GM23338 (cell line): Measurements from ENCODE around the gene OSBPL6. TPM values are rescaled to one million over a fixed set of nuclear protein-coding genes. Genes with fewer than 3 reads are reported as not detected.
"Not testable (repeated sequence)": the region's sequence is repeated elsewhere in the genome, so short reads cannot be mapped to it uniquely, and the experiment has no call there.

Source experiments
- ATAC-seq: fragments of 200-7000 bp; cut with Tn5 transposase; 3 replicates; pipeline ENCODE4 v1.9.1; 2020
- DNase-seq: peaks from one replicate; pipeline ENCODE4 v3.0.0-alpha.2; 2015; ENCODE audit warnings: low spot score
- H2AFZ ChIP-seq: fragments of 200-600 bp; sonication (generic); 2 replicates; pipeline ENCODE4 v1.8.0; 2016; ENCODE audit warnings: antibody characterized with exemption, mild to moderate bottlenecking, moderate library complexity
- H3F3A ChIP-seq: fragments of 200-600 bp; sonication (generic); replicated peaks from 2 replicates; pipeline ENCODE4 v1.8.0; 2017; ENCODE audit warnings: antibody characterized with exemption, mixed run types, low read depth
- H3K27ac ChIP-seq: fragments of 200-600 bp; sonication (generic); 2 replicates; pipeline ENCODE4 v1.6.1; 2016; ENCODE audit warnings: low read depth
- H3K27me3 ChIP-seq: fragments of 200-600 bp; sonication (generic); 2 replicates; pipeline ENCODE4 v1.8.0; 2016; ENCODE audit warnings: mild to moderate bottlenecking, mixed run types, moderate library complexity; ENCODE audit not compliant: insufficient read depth
- H3K36me3 ChIP-seq: fragments of 200-600 bp; sonication (generic); 2 replicates; pipeline ENCODE4 v1.8.0; 2016; ENCODE audit warnings: mild to moderate bottlenecking; ENCODE audit not compliant: insufficient read depth
- H3K4me1 ChIP-seq: fragments of 200-600 bp; sonication (generic); 2 replicates; pipeline ENCODE4 v1.8.0; 2016; ENCODE audit warnings: mild to moderate bottlenecking, moderate library complexity; ENCODE audit not compliant: insufficient read depth
- H3K4me2 ChIP-seq: fragments of 200-600 bp; sonication (generic); 2 replicates; pipeline ENCODE4 v1.7.1; 2017; ENCODE audit warnings: mixed run types
- H3K4me3 ChIP-seq: fragments of 200-600 bp; sonication (generic); 2 replicates; pipeline ENCODE4 v1.6.1; 2016; ENCODE audit warnings: mixed run types
- H3K79me2 ChIP-seq: fragments of 200-600 bp; sonication (generic); replicated peaks from 2 replicates; pipeline ENCODE4 v1.8.0; 2017; ENCODE audit warnings: mild to moderate bottlenecking; ENCODE audit not compliant: insufficient read depth
- H3K9me2 ChIP-seq: fragments of 200-600 bp; sonication (generic); 2 replicates; pipeline ENCODE4 v1.8.0; 2017; ENCODE audit not compliant: insufficient read depth
- H4K20me1 ChIP-seq: fragments of 200-600 bp; sonication (generic); replicated peaks from 2 replicates; pipeline ENCODE4 v1.8.0; 2017; ENCODE audit warnings: mild to moderate bottlenecking; ENCODE audit not compliant: insufficient read depth
- H3K27ac Mint-ChIP-seq: 2 replicates; pipeline ENCODE4 v1.8.0; 2020; ENCODE audit warnings: inconsistent platforms, mild to moderate bottlenecking, moderate library complexity, mixed read lengths
- H3K27me3 Mint-ChIP-seq: 3 replicates; pipeline ENCODE4 v1.8.0; 2022; ENCODE audit warnings: low read depth, mild to moderate bottlenecking, moderate library complexity, mixed read lengths, inconsistent platforms; ENCODE audit not compliant: insufficient read depth, poor library complexity
- H3K36me3 Mint-ChIP-seq: 3 replicates; pipeline ENCODE4 v1.8.0; 2021; ENCODE audit warnings: low read depth, mild to moderate bottlenecking, inconsistent platforms, moderate library complexity, mixed read lengths
- H3K4me1 Mint-ChIP-seq: 3 replicates; pipeline ENCODE4 v1.8.0; 2020; ENCODE audit warnings: mild to moderate bottlenecking, inconsistent platforms, mixed read lengths
- H3K4me3 Mint-ChIP-seq: 3 replicates; pipeline ENCODE4 v1.8.0; 2021; ENCODE audit warnings: moderate library complexity, mild to moderate bottlenecking, inconsistent platforms, mixed read lengths
- H3K9me3 Mint-ChIP-seq: 3 replicates; pipeline ENCODE4 v1.8.0; 2020; ENCODE audit warnings: moderate library complexity, mild to moderate bottlenecking, inconsistent platforms, mixed read lengths
- CREB1 ChIP-seq: fragments of 250-450 bp; sonication (Bioruptor Pico); IDR thresholded peaks from 2 replicates; pipeline ENCODE4 v1.5.0; 2020; ENCODE audit warnings: low read depth, mild to moderate bottlenecking, moderate library complexity
- ETS1 ChIP-seq: IDR thresholded peaks from 2 replicates; pipeline ENCODE4 v1.6.1; 2016; ENCODE audit warnings: antibody characterized with exemption
- EZH2 ChIP-seq: fragments of 200-600 bp; sonication (generic); IDR thresholded peaks from one replicate; pipeline ENCODE4 v1.8.0; 2017; ENCODE audit warnings: antibody characterized with exemption, mild to moderate bottlenecking, low read depth; ENCODE audit not compliant: unreplicated experiment
- NANOG ChIP-seq: IDR thresholded peaks from 2 replicates; pipeline ENCODE4 v1.6.1; 2016; ENCODE audit warnings: antibody characterized with exemption, borderline replicate concordance
- POLR2AphosphoS5 ChIP-seq: IDR thresholded peaks from 2 replicates; pipeline ENCODE4 v1.6.1; 2016; ENCODE audit warnings: antibody characterized with exemption, low read depth
- REST ChIP-seq: IDR thresholded peaks from one replicate; pipeline ENCODE4 v1.6.1; 2018; ENCODE audit warnings: antibody characterized with exemption; ENCODE audit not compliant: unreplicated experiment
- ZNF114 ChIP-seq: fragments of 250-450 bp; sonication (Bioruptor Pico); IDR thresholded peaks from 2 replicates; pipeline ENCODE4 v1.5.0; 2020; ENCODE audit warnings: mild to moderate bottlenecking, moderate library complexity
- ZNF331 ChIP-seq: fragments of 250-450 bp; sonication (Bioruptor Pico); IDR thresholded peaks from 2 replicates; pipeline ENCODE4 v1.5.0; 2020; ENCODE audit warnings: low read depth, mild to moderate bottlenecking, moderate library complexity
- polyA plus RNA-seq: library from polyadenylated mRNA; unstranded; fragments of >200 nt; fragmentation: Nextera tagmentation; extraction: Ambion mirVana; gene quantifications from 2 replicates; pipeline ENCODE4 v1.2.1, GENCODE V29; 2016
- total RNA-seq: library from RNA; depleted of rRNA; stranded (reverse); fragments of >200 nt; shearing (Covaris generic); gene quantifications from 2 replicates; pipeline ENCODE4 v1.2.3, GENCODE V29; 2014
- TF ChIP-seq, protein P1 (sequence below), 2 experiments: fragments of 200-600 bp in 1 of 2; sonication (generic) in 1 of 2; conservative IDR thresholded peaks; 2 replicates each; pipeline versions ENCODE4 v1.5.1 to v1.6.1; 2016 to 2017; ENCODE audit warnings: antibody characterized with exemption in 2 of 2, low read depth in 2 of 2, mild to moderate bottlenecking in 2 of 2, moderate library complexity in 1 of 2

The OSBPL6 gene
- total and polyA plus RNA-seq, 2 experiments from 2014 or later = 6.0 to 8.5 TPM

GRCh38 chr2:178320011-178320585 lies 125.8 kb downstream of the OSBPL6 start:
- H3K9me3 Mint-ChIP-seq = no peaks in the 10 kb centered on the region
- H4K20me1 ChIP-seq = no peaks in the 10 kb centered on the region
- DNase-seq (no peak), ATAC-seq (no peak)
- H3F3A ChIP-seq = no peaks in the 10 kb centered on the region
- no peaks in the 10 kb centered on the region for H3K36me3 Mint-ChIP-seq
- no peak overlapping the region for H3K4me2 ChIP-seq
- H3K36me3 ChIP-seq = no peaks in the 10 kb centered on the region
- TF ChIP-seq REST = no peak
- no peak for TF ChIP-seq ETS1
- no peak for TF ChIP-seq POLR2AphosphoS5
- no peak overlapping the region for H3K27ac ChIP-seq
- H3K27me3 ChIP-seq = no peaks in the 10 kb centered on the region
- no peaks in the 10 kb centered on the region for H3K9me2 ChIP-seq
- no peaks in the 10 kb centered on the region; the same call in 2 of the 3 replicates for H3K4me1 Mint-ChIP-seq
- H3K4me3 Mint-ChIP-seq = no peak overlapping the region
- no peaks in the 10 kb centered on the region for H3K79me2 ChIP-seq
- H2AFZ ChIP-seq = no peak overlapping the region
- H3K4me3 ChIP-seq = no peak overlapping the region
- H3K4me1 ChIP-seq = no peaks in the 10 kb centered on the region
- H3K27ac Mint-ChIP-seq = no peak overlapping the region
- H3K27me3 Mint-ChIP-seq = no peaks in the 10 kb centered on the region

DNA sequence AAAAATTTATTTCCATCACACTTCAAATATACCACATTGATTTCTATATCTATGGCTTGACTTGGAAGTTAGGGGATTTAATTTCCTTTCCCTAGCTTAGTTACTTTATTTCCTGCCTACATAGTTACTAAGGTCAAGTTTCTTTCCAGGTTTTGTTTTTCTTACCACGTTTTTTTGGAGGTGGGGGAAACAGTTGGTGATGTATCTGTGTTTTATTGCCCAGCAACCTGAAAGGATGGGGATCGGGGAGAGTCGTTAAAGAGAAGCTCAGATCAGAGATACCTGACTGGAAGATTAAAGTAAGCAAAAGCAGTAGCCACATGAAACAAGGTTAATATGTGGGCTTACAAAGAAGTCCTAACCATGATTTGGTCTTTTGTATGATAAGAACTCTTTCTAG lies 127.8 kb downstream of the OSBPL6 start:
- no peak for ATAC-seq
- H3K36me3 Mint-ChIP-seq = no peaks in the 10 kb centered on the region
- no peaks in the 10 kb centered on the region for H4K20me1 ChIP-seq
- TF ChIP-seq, protein P1, sequence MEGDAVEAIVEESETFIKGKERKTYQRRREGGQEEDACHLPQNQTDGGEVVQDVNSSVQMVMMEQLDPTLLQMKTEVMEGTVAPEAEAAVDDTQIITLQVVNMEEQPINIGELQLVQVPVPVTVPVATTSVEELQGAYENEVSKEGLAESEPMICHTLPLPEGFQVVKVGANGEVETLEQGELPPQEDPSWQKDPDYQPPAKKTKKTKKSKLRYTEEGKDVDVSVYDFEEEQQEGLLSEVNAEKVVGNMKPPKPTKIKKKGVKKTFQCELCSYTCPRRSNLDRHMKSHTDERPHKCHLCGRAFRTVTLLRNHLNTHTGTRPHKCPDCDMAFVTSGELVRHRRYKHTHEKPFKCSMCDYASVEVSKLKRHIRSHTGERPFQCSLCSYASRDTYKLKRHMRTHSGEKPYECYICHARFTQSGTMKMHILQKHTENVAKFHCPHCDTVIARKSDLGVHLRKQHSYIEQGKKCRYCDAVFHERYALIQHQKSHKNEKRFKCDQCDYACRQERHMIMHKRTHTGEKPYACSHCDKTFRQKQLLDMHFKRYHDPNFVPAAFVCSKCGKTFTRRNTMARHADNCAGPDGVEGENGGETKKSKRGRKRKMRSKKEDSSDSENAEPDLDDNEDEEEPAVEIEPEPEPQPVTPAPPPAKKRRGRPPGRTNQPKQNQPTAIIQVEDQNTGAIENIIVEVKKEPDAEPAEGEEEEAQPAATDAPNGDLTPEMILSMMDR (conservative IDR thresholded peaks at IDR 0.05; ENCODE audit: low read depth in 2 of 2) = no peak
- TF ChIP-seq EZH2 (no peak), REST (no peak), ZNF331 (CRISPR knock-in tag) (no peak), ZNF114 (no peak), NANOG (no peak), CREB1 (CRISPR knock-in tag) (no peak)
- H3K4me3 ChIP-seq = no peak overlapping the region
- no peak overlapping the region for H3K4me3 Mint-ChIP-seq
- H3K9me2 ChIP-seq = no peaks in the 10 kb centered on the region
- H3K27ac ChIP-seq = no peak overlapping the region
- H3K4me2 ChIP-seq = no peak overlapping the region
- no peaks in the 10 kb centered on the region for H3K36me3 ChIP-seq
- no peaks in the 10 kb centered on the region for H3K27me3 Mint-ChIP-seq
- no peaks in the 10 kb centered on the region for H3K79me2 ChIP-seq
- no peaks in the 10 kb centered on the region for H3F3A ChIP-seq
- no peaks in the 10 kb centered on the region for H3K9me3 Mint-ChIP-seq
- H3K4me1 Mint-ChIP-seq = no peaks in the 10 kb centered on the region; the same call in 2 of the 3 replicates
- no peak overlapping the region for H2AFZ ChIP-seq
- no peak overlapping the region for H3K27ac Mint-ChIP-seq
- no peaks in the 10 kb centered on the region for H3K27me3 ChIP-seq
- no peak for DNase-seq
- H3K4me1 ChIP-seq = no peaks in the 10 kb centered on the region

DNA sequence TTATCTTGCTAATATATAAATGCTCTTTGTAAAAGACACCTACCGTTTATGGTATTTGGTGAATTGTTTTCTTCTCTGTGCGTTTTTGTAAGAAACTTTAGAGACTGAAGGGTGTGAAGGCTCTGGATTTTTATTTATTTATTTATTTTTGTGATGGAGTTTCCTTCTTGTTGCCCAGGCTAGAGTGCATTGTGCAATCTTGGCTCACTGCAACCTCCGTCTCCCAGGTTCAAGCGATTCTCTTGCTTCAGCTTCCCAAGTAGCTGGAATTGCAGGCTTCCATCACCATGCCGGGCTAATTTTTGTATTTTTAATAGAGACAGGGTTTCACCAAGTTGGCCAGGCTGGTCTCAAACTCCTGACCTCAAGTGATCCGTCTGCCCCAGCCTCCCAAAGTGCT lies 129.0 kb downstream of the OSBPL6 start:
- not testable (repeated sequence) for H3K27ac Mint-ChIP-seq, H3K27me3 Mint-ChIP-seq, H3K36me3 Mint-ChIP-seq, H3K27ac ChIP-seq, H3K4me1 ChIP-seq, H3K4me3 ChIP-seq, H3F3A ChIP-seq, H3K4me3 Mint-ChIP-seq, H4K20me1 ChIP-seq, H3K4me2 ChIP-seq, H3K27me3 ChIP-seq, H3K9me2 ChIP-seq, H3K4me1 Mint-ChIP-seq, H2AFZ ChIP-seq, H3K36me3 ChIP-seq, H3K79me2 ChIP-seq, ATAC-seq, H3K9me3 Mint-ChIP-seq, DNase-seq
